Left hindlimb (tissue), 1 donor: Measurements from ENCODE around the gene CCDC82.
A peak's percentile ranks its signal among the peaks of the same experiment; 100 is the strongest.
"Not testable (repeated sequence)": the region's sequence is repeated elsewhere in the genome, so short reads cannot be mapped to it uniquely, and the experiment has no call there.

ENCODE experiments used
- DNase-seq: peaks from one replicate; pipeline ENCODE4 v3.0.0-alpha.2; 2018

The CCDC82 gene

DNA sequence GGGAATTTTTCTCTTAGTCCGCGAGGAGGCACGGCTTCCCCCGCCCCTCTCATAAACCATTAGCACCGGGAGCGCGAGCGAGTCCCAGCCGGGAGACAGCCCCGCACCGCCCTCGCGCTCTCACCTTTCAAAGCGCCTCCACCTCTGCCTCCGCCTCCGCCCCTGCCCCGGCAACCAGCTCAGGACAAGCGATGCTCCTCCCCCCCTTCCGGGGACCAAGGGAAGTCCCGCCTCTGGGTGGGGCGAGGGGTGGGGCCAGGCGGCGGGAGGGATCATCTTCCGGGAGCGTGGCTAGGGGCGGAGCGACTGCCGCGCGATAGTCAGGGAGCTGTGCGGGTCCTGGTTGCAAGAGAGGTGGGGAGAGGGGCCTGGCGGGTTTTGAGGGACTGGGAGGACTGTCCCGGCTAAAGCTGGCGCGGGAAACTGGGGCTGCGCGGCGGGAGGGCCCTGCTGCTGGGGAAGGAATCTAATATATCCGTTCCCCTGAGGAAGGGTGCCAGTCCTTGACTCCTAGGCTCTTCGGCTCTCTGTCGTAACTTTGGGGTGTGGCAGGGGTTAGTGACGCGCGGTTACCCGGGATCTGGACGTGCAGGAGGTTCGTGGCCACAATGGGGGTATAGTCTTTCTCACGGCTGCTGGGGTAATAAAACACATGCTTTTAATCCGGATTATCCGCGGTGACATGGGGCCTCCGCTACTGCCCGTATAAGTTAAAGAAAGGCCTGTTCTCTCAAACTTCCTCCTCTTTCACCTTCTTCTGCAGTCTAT is at the start of gene CCDC82, which contains the start of gene JRKL:
Gene CCDC82, minus strand, starts transcription at position 193 of the 768 bp plus-strand sequence. CDS start 5,165 bp downstream, outside the sequence.
Gene JRKL, plus strand, starts transcription at position 294 of the 768 bp plus-strand sequence. CDS start 637 bp downstream, outside the sequence.
- peak; percentile 99 for DNase-seq

DNA sequence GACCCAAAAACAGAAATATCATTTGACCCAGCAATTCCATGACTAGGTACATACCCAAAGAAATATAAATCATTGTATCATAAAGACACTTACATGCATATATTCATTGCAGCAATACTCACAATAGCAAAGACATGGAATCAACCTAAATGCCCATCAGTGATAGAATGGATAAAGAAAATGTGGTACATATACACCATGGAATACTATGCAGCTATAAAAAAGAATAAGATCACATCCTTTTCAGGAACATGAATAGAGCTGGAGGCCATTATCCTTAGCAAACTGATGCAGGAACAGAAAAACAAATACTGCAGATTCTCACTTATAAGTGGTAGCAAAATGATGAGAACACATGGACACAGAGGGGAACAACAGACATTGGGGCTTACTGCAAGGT is 42.9 kb upstream of the CCDC82 start:
- DNase-seq, result not testable (repeated sequence)

DNA sequence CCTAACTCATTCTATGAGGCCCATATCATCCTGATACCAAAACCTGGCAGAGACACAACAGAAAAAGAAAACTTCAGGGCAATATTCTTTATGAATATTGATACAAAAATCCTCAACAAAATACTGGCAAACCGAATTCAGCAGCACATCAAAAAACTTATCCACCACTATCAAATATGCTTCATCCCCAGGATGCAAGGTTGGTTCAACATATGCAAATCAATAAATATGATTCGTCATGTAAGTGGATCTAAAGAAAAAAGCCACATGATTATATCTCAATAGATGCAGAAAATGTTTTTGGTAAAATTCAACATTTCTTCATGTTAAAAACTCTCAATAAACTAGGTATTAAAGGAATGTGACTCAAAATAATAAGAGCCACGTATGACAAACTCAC is 41.0 kb upstream of the CCDC82 start:
- no peak for DNase-seq

DNA sequence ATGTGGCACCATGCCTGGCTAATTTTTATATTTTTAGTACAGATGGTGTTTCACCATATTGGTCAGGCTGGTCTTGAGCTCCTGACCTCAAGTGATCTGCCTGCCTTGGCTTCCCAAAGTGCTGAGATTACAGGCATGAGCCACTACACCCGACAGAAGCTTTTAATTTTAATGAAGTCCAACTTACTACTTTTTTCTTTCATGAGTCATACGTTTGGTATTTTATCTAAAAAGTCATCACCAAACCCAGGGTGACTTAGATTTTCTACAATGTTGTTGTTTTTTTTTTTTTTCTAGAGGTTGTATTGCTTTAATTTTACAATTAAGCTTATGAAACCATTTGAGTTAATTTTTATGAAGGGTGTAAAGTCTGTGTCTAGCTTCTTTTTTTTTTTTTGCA is 35.0 kb upstream of the CCDC82 start:
- no peak for DNase-seq

DNA sequence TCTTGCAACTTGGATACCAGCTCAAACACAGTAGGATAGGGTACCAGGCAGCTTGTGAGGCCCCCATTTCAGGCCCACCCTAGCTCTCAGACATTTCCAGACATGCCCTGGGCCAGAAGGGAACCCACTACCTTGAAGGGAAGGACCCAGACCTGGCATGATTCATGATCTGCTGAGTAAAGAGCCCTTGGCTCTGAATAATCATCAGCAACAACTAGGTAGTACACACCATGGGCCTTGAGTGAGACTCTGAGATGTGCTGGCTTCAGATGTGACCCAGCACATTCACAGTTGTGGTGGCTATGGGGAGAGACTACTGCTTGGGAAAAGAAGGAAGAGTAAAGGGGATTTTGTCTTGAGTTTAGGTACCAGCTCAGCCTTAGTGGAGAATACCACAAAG is 23.7 kb upstream of the CCDC82 start:
- DNase-seq, result no peak

DNA sequence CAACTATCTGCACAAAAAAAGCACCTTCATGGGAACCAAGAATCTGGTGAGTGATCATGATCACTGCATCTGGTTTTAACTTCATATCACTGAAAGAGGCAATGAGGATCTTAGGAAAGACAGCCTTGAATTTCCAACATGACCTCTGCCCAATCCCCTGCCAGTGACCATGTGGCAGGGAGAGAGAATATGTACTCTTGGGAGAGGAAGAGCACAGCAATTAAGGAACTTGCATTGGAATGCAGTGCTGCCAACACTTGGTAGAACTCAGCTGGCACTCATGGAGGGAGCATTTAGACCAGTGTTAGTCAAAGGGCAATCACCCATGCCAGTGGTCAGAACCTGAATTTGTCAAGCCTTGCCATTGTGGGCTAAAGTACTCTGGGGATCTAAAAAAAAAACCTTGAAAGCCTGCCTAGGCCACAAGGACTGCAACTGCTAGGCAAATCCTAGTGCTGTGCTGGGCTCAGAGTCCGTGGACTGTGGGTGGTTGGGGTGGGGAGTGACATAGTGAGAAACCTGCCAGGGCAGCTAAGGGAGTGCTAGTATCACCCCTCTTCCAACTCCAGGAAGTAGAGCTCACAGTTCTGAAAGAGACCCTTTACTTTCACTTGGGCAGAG is 23.2 kb upstream of the CCDC82 start:
- DNase-seq, result no peak

DNA sequence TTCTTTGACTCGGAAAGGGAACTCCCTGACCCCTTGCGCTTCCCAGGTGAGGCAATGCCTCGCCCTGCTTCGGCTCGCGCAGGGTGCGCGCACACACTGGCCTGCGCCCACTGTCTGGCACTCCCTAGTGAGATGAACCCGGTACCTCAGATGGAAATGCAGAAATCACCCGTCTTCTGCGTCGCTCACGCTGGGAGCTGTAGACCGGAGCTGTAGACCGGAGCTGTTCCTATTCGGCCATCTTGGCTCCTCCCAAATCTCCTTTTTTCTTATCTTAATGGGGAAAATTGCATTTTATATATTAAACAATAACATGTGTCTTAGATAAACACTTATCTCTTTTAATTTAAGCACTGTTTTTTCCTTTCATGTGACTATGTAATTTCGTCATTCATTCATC is 21.7 kb upstream of the CCDC82 start:
- DNase-seq, result not testable (repeated sequence)

DNA sequence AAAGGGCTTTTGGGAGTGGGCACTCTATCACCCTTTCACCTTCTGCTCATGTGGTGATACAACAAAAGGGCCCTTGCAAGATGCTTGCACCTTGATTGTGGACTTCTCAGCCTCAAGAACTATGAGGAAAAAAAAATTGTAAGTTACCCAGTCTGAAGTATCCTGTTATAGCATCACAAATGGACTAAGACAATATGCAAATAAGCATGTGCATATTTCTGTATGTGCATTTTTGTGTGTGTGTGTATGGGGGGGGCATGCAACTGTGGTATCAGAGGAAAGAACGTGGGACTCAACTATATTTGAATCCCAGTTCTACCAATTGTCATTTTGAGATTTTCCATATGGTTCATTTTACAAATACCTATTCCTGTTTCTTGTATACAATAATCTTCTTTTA is 11.0 kb upstream of the CCDC82 start:
- DNase-seq, result no peak

DNA sequence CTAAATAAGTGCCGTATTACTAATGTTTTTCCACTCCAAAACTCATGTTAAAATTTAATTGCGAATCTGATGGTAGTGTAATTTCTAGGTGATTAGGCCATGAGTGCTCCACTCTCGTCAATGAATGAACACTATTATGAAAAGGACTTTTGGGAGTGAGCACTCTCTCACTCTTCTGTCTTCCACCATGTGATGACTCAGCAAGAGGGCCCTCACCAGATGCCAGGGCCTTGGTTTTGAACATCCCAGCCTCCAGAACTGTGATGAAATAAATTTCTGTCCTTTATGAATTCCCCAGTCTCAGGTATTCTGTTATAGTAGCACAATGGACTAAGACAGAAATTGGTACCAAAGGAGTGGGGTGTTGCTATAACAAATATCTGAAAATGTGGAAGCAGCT is 8.2 kb upstream of the CCDC82 start:
- DNase-seq, result no peak

DNA sequence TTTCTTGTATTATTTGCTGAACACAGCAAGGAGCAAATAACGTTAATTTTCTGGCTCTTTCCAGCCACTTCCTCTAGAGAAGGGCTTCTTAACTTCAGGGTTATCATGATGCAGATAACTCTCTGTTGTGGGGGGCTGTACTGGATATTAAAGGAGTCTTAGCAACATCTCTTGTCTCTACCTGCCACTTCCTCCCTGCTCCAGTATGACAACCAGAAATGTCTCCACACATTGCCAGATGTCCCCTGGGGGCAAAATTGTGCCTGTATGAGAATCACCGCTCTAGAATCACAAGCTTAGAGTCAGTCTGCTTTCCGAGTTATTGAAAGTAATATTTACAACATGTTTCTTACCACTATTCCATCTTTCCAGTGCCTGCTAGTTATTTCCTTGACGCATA is 6.9 kb upstream of the CCDC82 start:
- no peak for DNase-seq

DNA sequence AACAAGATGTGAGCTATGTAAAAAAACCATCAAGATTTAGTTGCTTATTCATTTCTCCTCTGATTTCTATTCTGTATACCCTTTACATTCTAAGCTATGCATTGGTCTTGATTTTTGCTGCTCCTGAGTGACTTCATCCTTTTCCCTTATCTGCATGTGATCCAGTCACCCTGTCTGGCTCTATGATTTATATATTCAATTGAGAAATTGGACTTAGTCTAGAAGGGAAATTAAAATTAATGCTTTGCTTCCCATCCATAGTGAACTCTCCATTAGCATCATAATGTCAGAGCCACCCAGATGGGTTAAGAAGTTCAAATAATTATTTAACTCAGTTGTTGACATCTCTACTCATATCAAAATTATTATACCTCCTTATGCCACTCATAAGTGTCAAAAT is 5.1 kb upstream of the CCDC82 start:
- no peak for DNase-seq

DNA sequence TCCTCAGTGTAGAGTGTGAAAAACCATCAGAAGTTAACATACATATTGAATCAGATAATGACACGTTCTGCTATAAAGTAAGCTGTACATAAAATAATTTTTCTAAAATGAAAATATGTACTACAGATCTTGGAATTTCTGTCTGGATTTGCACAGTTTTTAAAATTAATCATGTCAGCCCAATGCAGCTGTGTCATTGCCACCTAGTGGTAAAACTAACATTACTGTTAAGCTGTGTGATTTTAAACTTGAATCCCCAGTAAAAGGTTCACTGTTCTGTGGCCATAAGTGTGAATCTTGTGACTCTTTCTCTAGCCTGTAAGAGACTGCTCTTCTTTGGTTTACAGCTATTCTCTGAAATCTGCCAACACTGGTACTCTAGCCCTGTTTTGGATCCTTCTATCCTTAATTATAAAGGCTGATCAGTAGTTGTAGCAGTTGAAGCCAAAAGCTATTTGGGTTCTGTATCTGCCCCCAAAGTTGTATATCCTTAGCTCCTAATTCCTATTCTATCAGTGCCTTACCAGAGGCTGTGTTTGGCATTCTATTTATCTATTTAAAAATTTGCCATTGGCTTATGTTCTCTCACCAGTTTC is 4.1 kb upstream of the CCDC82 start:
- DNase-seq, result no peak

DNA sequence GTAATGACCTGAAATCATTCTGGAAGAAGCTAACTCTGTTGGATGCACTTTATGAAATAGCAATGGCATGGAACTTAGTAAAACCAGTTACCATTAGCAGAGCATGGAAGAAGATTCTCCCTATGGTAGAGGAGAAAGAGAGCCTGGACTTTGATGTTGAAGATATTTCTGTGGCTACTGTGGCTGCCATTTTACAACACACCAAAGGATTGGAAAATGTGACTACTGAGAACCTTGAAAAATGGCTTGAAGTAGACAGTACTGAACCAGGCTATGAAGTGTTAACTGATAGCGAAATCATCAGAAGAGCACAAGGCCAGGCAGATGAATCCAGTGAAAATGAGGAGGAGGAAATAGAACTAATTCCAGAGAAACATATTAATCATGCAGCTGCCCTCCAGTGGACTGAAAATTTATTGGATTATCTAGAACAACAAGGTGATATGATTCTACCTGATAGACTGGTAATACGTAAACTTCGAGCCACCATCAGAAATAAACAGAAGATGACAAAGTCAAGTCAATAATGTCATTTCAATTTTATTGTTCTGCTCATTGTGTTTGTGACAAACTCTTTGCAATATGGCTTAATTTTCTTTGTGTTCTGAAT is 2.1 kb upstream of the CCDC82 start:
- DNase-seq, result no peak

DNA sequence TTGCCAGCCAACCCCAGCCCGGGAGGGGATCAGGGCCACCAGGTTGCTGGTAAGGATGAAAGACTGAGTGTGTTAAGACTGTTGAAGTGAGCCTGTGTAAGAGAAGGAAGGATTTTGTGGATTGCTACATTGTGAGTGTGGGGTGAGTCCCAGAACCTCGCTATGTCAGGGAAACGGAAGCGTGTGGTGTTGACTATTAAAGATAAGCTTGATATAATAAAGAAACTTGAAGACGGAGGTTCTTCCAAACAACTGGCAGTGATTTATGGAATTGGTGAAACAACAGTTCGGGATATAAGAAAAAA is 728 bp upstream of the CCDC82 start:
- DNase-seq, result no peak

DNA sequence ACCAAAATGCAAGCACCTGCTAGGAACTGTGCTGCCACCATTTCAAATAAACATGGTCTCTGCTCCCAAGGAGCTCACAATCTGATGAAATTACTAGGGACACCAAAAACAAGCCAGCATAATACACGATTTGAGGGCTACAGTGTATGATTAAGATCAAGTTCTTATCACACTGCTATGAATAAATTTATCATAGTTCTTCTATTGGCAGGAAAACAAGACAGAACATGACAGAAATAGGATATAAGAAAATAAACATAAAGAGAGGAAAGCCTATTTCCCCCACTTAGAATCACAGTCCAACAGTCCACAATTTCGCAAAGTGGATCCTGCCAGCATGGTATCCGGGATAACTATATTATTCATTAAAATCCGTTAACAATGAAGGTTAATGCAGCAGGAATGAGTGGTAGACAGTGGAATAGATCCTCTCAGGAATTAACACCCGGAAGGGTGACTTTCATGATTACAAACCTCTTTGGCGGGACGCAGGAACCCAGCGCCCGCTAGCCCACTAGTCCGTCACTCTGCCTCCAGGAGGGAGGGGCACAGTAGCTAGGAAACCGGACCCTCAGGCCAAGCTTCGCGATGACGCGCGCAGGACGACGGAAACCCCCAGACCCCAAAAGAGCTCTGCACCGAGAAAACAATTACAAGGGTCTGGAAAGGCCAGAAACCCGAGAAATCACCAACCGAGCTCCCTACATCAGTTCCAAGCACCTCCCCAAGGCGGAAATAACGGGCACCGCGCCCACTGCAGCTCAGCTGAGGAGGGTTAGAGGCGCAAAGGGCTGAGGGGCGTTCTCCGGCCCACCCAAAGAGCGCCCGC is 607 bp downstream of the CCDC82 start:
- DNase-seq, result no peak

DNA sequence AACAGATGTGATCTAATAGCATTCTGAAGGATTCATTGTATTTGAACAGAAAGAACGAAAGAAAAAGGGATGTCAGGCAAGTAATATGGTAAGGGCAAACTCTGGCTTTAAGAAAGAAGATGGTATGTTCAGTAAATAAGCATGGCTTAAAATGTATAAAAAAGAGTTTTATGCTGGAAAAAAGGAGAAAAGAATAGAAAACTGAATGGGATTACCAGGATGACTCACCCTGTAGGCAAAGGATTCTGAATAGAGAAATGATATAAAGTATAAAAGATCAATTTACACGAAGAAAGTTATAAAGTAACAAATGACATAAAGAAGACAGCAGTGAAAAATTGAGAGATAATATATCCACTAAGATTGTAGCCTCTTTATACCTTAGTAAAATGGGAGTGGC is 4.5 kb downstream of the CCDC82 start:
- no peak for DNase-seq

DNA sequence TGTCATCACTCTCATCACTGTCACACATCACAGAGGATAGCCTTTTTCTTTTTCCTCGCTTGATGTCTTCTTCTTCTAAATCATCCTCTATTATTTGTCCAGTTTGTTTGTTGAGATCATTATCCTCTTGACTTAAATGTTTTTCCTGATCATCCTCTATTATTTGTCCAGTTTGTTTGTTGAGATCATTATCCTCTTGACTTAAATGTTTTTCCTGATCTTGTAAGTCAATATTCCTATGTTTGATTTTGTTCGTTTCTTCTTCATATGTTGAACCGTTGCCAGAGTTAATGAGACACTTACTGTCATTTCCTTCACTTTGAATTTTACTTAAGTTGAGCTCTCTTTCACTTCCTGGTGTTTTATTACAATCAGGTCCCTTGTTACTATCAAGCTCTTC is 5.6 kb downstream of the CCDC82 start:
- DNase-seq, result no peak

DNA sequence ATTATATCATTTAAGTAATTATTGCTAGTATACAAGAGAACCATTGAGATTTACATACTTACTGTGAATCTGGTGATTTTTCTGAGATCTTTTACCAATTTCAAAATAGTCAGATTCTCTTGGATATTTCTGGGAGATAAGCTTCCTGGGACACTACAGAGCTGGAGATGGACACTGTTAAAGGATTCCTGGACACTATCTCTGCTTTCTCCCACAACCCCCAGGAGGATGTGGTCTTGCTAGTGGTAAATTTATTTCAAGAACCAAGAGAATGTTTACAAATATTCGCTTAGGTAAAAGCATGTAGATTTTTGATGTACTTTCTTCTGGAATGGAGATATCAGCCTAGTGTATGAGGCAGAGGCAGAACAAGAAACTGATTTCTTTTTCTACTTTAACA is 12.9 kb downstream of the CCDC82 start:
- no peak for DNase-seq

DNA sequence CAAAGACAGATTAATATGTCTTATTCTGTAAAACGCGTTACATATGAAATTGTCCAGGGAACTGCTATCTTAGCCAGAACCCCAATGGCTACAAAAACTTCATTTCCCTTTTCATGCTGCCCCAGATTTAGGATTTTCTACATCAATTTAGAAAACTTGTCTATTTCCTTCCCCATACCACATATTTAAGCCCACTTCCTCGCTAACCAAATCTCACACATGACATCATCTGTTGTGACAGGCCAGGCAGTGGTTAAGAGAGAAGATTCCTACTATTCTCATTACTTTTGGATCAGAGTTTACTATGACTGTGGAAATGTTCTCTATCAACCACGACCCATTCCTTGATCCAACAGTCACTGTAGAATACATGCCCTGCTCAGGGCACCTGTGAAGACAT is 15.9 kb downstream of the CCDC82 start:
- no peak for DNase-seq

DNA sequence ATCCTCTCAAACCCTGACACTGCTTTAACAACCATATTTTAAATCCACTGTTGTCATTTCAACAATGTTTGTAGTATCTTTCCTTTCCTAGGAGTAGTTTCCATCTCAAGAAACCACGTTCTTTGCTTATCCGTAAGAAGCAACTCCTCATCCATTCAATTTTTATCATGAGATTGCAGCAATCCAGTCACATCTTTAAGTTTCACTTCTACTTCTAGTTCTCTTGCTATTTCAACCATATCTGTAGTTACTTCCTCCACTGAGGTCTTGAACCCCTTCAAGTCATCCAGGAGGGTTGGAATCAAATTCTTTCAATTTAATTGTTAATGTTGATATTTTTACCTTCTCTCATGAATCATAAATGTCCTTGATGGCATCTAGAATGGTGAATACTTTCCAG is 22.4 kb downstream of the CCDC82 start:
- DNase-seq, result no peak

DNA sequence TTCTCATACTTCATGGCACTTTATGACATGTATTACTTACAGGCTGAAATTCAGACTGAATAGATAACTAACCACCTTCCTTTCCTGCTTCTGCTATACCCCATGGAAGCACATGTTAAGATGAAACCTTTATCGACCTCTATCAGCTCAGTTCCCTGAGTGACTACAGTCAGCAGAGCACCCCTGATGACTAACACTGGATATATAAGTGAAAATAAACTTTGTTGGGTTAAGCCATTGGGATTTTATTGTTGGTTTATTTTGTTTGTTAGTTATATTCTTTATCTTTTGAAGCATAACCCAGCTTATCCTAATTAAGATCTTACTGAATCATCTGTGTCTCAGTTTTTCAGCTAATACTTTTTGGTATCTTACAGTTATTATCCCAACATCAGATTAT is 23.7 kb downstream of the CCDC82 start:
- no peak for DNase-seq

DNA sequence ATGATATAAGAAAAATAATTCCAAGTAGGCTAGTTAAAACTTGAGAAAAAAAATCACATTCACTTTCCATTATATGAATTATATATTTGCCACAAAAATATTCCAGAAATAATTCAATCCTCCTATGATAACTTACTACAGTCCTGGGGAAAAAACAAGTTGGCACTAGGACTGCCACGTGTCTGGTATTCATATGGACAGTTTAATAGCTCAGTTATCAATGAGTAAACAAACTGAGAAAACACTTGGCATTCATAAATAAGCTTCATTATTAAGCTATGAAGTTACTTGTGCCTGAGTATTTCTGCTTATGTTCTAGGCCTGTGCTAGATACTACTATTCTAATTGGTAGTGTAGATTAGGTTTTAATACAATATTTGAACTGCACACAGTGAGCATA is 24.2 kb downstream of the CCDC82 start:
- no peak for DNase-seq

DNA sequence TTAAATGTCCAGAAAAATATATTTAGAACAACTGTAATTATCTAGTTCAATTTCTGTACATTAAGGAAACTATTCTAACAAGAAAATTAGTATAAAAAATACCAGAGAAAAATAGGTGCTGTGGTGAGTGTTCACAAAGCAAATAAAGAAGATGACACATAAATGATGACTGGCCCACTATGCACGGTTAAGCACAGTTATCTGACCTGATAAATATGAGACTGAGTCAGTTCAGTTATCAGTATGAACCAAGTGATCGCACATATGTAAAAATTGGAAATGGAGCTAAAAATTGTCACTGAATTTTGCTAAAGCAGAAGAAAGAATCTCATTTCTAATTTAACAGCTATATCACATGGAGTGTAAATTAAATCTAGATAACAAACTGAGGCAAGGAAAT is 27.9 kb downstream of the CCDC82 start:
- DNase-seq, result no peak
